HepG2 (cell line): ENCODE data around the gene LBR.

Experiments used
- EZH2 ChIP-seq: conservative IDR thresholded peaks from 2 replicates; pipeline ENCODE4 v1.6.1; 2012; ENCODE audit warnings: mild to moderate bottlenecking, low read depth, low read length, moderate library complexity
- HOXA7 ChIP-seq: sonication (generic); formaldehyde crosslinking; IDR thresholded peaks from 2 replicates; pipeline ENCODE4 v1.8.1; 2022; ENCODE audit warnings: mild to moderate bottlenecking, missing genetic modification reagents, moderate library complexity
- SRF ChIP-seq: IDR thresholded peaks from 2 replicates; pipeline ENCODE4 v1.6.1; 2011; ENCODE audit warnings: mild to moderate bottlenecking, low read depth, low read length, moderate library complexity
- SUZ12 ChIP-seq: fragments of 150-350 bp; IDR thresholded peaks from 2 replicates; pipeline ENCODE4 v1.6.1; 2014; ENCODE audit warnings: low read depth, low read length
- TAF1 ChIP-seq: sonication (generic); formaldehyde crosslinking; IDR thresholded peaks from 2 replicates; pipeline ENCODE4 v1.4.0; 2020; ENCODE audit warnings: missing genetic modification reagents
- ZNF121 ChIP-seq: sonication (generic); formaldehyde crosslinking; IDR thresholded peaks from 2 replicates; pipeline ENCODE4 v1.5.0; 2020; ENCODE audit warnings: mild to moderate bottlenecking, missing genetic modification reagents
- ZZZ3 ChIP-seq: sonication (generic); formaldehyde crosslinking; IDR thresholded peaks from 2 replicates; pipeline ENCODE4 v1.4.0; 2020; ENCODE audit warnings: missing genetic modification reagents, mild to moderate bottlenecking, borderline replicate concordance

DNA sequence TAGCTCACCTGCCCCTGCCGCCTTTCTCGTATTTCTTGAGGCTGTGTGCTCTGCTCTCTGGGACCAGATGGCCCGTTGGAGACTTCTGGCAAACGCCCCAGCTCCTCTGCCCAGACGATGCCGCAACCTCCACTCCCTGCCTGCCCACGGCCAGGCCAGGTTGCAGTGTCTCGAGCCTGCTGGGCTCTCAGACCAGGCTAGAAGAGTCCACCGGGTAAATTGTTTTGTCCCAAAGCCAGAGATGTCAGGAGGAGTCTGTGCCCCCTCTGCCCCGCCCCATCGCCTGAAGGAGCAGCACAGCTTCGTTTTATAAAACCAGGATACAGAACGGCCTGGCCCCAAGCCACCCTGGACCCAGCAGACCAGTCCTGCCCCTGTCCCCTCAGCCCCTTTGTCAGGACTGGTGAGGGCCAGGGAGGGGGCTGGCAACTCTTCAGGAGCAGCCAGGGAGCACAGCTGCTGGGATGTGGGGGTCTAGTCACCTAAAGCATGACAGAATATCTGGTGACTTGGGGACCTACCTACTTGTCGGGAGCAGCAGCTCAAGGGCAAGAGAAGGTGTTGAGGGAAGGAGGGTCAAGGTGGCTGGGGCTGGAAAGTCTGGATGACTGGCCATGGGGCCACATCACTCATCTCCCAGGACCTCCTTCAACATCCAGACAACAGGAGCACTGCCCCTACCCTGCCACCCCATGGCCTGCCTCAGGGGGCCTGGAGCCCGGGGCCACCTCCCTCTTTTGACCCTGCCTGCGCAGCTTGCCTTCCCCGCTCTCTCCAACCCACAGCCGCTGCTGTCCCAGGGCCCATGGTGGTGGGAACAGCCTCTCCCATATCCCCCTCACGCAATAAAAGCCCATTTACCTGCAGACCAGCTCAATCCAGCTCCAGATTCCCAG is 33.9 kb upstream of the LBR start:
- TF ChIP-seq TAF1 (CRISPR knock-in tag) (no peak), SUZ12 (no peak), HOXA7 (CRISPR knock-in tag) (no peak), EZH2 (no peak), ZNF121 (CRISPR knock-in tag) (no peak), SRF (no peak), ZZZ3 (no peak)
